Liver (tissue), 9 donors: Measurements from ENCODE around the gene DLEC1. TPM values are rescaled to one million over a fixed set of nuclear protein-coding genes. Genes with fewer than 3 reads are reported as not detected.

Experiments used
- DNase-seq: peaks from one replicate; pipeline ENCODE4 v3.0.0-alpha.2; 2017; ENCODE audit warnings: low spot score
- H3K27ac ChIP-seq, 2 donors: one replicate each; pipeline ENCODE4 v1.7.0; 2013; ENCODE audit warnings: inconsistent platforms in 2 of 2, low read length in 2 of 2, control low read depth in 1 of 2, low read depth in 1 of 2, mild to moderate bottlenecking in 1 of 2
- H3K27me3 ChIP-seq, 4 donors: one replicate each; pipeline versions ENCODE4 v1.6.1 to v1.7.0; 2013; ENCODE audit warnings: low read length in 3 of 4, inconsistent platforms in 1 of 4, mild to moderate bottlenecking in 1 of 4, moderate library complexity in 1 of 4; ENCODE audit not compliant: control insufficient read depth in 4 of 4, insufficient read depth in 4 of 4
- H3K36me3 ChIP-seq, 4 donors: one replicate each; pipeline versions ENCODE4 v1.6.1 to v1.7.0; 2013; ENCODE audit warnings: low read length in 3 of 4, mild to moderate bottlenecking in 3 of 4, low read depth in 1 of 4, moderate library complexity in 1 of 4; ENCODE audit not compliant: control insufficient read depth in 4 of 4, insufficient read depth in 3 of 4
- H3K4me1 ChIP-seq, 4 donors: one replicate each; pipeline versions ENCODE4 v1.6.1 to v1.7.0; 2013; ENCODE audit warnings: low read length in 3 of 4, mild to moderate bottlenecking in 3 of 4, moderate library complexity in 1 of 4; ENCODE audit not compliant: control insufficient read depth in 4 of 4, insufficient read depth in 4 of 4
- H3K4me3 ChIP-seq, 3 donors: one replicate each; pipeline versions ENCODE4 v1.6.1 to v1.7.0; 2013; ENCODE audit warnings: low read length in 3 of 3, control low read depth in 1 of 3, low read depth in 1 of 3, mild to moderate bottlenecking in 1 of 3
- H3K9ac ChIP-seq, 2 donors: one replicate each; pipeline ENCODE4 v1.7.0; 2013; ENCODE audit warnings: low read length in 2 of 2, mild to moderate bottlenecking in 2 of 2, moderate library complexity in 2 of 2, control low read depth in 1 of 2, low read depth in 1 of 2
- H3K9me3 ChIP-seq, 4 donors: one replicate each; pipeline versions ENCODE4 v1.6.1 to v1.7.0; 2013; ENCODE audit warnings: low read length in 3 of 4; ENCODE audit not compliant: control insufficient read depth in 4 of 4
- ATF3 ChIP-seq: IDR thresholded peaks from 2 replicates; pipeline ENCODE4 v1.6.1; 2016; ENCODE audit warnings: antibody characterized with exemption
- EGR1 ChIP-seq, 2 donors: IDR thresholded peaks; 2 replicates each; pipeline ENCODE4 v1.6.1; 2016 to 2018; ENCODE audit warnings: antibody characterized with exemption in 2 of 2, low read depth in 2 of 2
- FOXA2 ChIP-seq: IDR thresholded peaks from 2 replicates; pipeline ENCODE4 v1.6.1; 2016; ENCODE audit warnings: antibody characterized with exemption
- GABPA ChIP-seq, 2 donors: IDR thresholded peaks in 1 of 2; conservative IDR thresholded peaks in 1 of 2; 2 replicates each; pipeline ENCODE4 v1.6.1; 2016; ENCODE audit warnings: antibody characterized with exemption in 2 of 2, mild to moderate bottlenecking in 1 of 2, moderate library complexity in 1 of 2
- HNF4A ChIP-seq, 2 donors: conservative IDR thresholded peaks; 2 replicates each; pipeline ENCODE4 v1.6.1; 2016; ENCODE audit warnings: antibody characterized with exemption in 2 of 2, mild to moderate bottlenecking in 2 of 2
- HNF4G ChIP-seq: IDR thresholded peaks from 2 replicates; pipeline ENCODE4 v1.6.1; 2016; ENCODE audit warnings: antibody characterized with exemption
- JUND ChIP-seq, 2 donors: IDR thresholded peaks; 2 replicates each; pipeline ENCODE4 v1.6.1; 2016; ENCODE audit warnings: antibody characterized with exemption in 2 of 2
- MAX ChIP-seq: IDR thresholded peaks from 2 replicates; pipeline ENCODE4 v1.6.1; 2016; ENCODE audit warnings: antibody characterized with exemption
- RAD21 ChIP-seq, 2 donors: IDR thresholded peaks; 2 replicates each; pipeline ENCODE4 v1.6.1; 2016; ENCODE audit warnings: antibody characterized with exemption in 2 of 2, mild to moderate bottlenecking in 2 of 2
- REST ChIP-seq: IDR thresholded peaks from 2 replicates; pipeline ENCODE4 v1.6.1; 2016; ENCODE audit warnings: antibody characterized with exemption, mild to moderate bottlenecking
- RXRA ChIP-seq, 2 donors: IDR thresholded peaks; 2 replicates each; pipeline ENCODE4 v1.6.1; 2017 to 2018; ENCODE audit warnings: antibody characterized with exemption in 2 of 2, mild to moderate bottlenecking in 1 of 2
- SP1 ChIP-seq: IDR thresholded peaks from 2 replicates; pipeline ENCODE4 v1.6.1; 2018; ENCODE audit warnings: antibody characterized with exemption, mild to moderate bottlenecking
- TAF1 ChIP-seq: conservative IDR thresholded peaks from 2 replicates; pipeline ENCODE4 v1.6.1; 2016; ENCODE audit warnings: antibody characterized with exemption, mild to moderate bottlenecking
- YY1 ChIP-seq: IDR thresholded peaks from 2 replicates; pipeline ENCODE4 v1.6.1; 2016; ENCODE audit warnings: antibody characterized with exemption, mild to moderate bottlenecking
- ZBTB33 ChIP-seq: IDR thresholded peaks from 2 replicates; pipeline ENCODE4 v1.6.1; 2016; ENCODE audit warnings: antibody characterized with exemption
- WGBS: extraction: QIAGEN DNeasy Blood & Tissue Kit; methylation state at CpG from one replicate; pipeline ENCODE4 v1.1.7; 2013; 5-methylcytosine and 5-hydroxymethylcytosine counted together
- polyA plus RNA-seq, 2 donors: library from polyadenylated mRNA; stranded (reverse) in 1 of 2; unstranded in 1 of 2; fragments of 200-250 nt in 1 of 2; fragments of >200 nt in 1 of 2; fragmentation: Nextera tagmentation in 1 of 2; extraction: Ambion mirVana in 1 of 2; gene quantifications; one replicate each; pipeline versions ENCODE4 v1.2.1 to v1.2.3, GENCODE V29; 2013 to 2015
- total RNA-seq, 2 donors: library from RNA; depleted of rRNA; stranded (reverse); fragments of >200 nt; gene quantifications; one replicate each; pipeline ENCODE4 v1.2.3, GENCODE V29; 2014
- donor health status: healthy.
- donor health status: healthy.
- donor health status: healthy.
- donor health status: healthy.
- donor health status: healthy.

The DLEC1 gene
- total and polyA plus RNA-seq, 4 donors, result 0.09 to 0.63 (median 0.30) TPM

- H3K27ac ChIP-seq, result no peak overlapping the region
- WGBS, result 91% methylated on average over 5 of the region's 5 CpGs
- no peaks in the 10 kb centered on the region for H3K27me3 ChIP-seq
These were observed 2.7 kb upstream of the DLEC1 start for GRCh38 chr3:38036286-38036685.

GRCh38 chr3:38036906-38037305 is 2.1 kb upstream of the DLEC1 start:
- H3K4me3 ChIP-seq, result no peak overlapping the region
- 82% methylated on average over 3 of the region's 3 CpGs for WGBS
- TF ChIP-seq MAX (no peak), RXRA (IDR thresholded peaks at IDR 0.05) (no peak), GABPA (IDR thresholded peaks at IDR 0.05 in 1 of 2, conservative IDR thresholded peaks at IDR 0.05 in 1 of 2) (no peak), SP1 (no peak), HNF4A (conservative IDR thresholded peaks at IDR 0.05) (no peak), EGR1 (IDR thresholded peaks at IDR 0.05; ENCODE audit: low read depth in 2 of 2) (no peak), JUND (IDR thresholded peaks at IDR 0.05) (no peak), YY1 (no peak)
- H3K9ac ChIP-seq, result no peak overlapping the region
- no peaks in the 10 kb centered on the region for H3K27me3 ChIP-seq
- H3K36me3 ChIP-seq, result no peaks in the 10 kb centered on the region
- H3K4me1 ChIP-seq, result peaks cover 0 to 8% (median 4%) of the 10 kb centered on the region in 4 donors
- DNase-seq, result no peak
- no peak overlapping the region for H3K27ac ChIP-seq
- H3K9me3 ChIP-seq, result no peaks in the 10 kb centered on the region

More at GRCh38 chr3:38036286-38036685, 2.7 kb upstream of the DLEC1 start:
- Histone ChIP-seq H3K36me3 (no peaks in the 10 kb centered on the region), H3K9ac (no peak overlapping the region), H3K9me3 (no peaks in the 10 kb centered on the region), H3K4me1 (peaks cover 0 to 8% (median 4%) of the 10 kb centered on the region in 4 donors), H3K4me3 (no peak overlapping the region)
- no peak for TF ChIP-seq RAD21 (IDR thresholded peaks at IDR 0.05)
- TF ChIP-seq RXRA (IDR thresholded peaks at IDR 0.05), result no peak
- TF ChIP-seq ATF3, result no peak
- TF ChIP-seq REST, result no peak
- no peak for TF ChIP-seq FOXA2
- no peak for TF ChIP-seq HNF4G
- TF ChIP-seq YY1, result no peak
- TF ChIP-seq HNF4A (conservative IDR thresholded peaks at IDR 0.05), result no peak
- no peak for TF ChIP-seq TAF1
- TF ChIP-seq ZBTB33, result no peak
- no peak for TF ChIP-seq SP1
- no peak for DNase-seq
